ENCODE results near the gene ARHGAP5. TPM values are rescaled to one million over a fixed set of nuclear protein-coding genes. Genes with fewer than 3 reads are reported as not detected.
A peak's percentile ranks its signal among the peaks of the same experiment; 100 is the strongest.

ARHGAP5 gene
- total RNA-seq = 100 to 1,000 TPM; 110 to 133 TPM
- long read RNA-seq, full-length matches to known transcripts = 4 of 33 reads
- long read RNA-seq, partial matches to known transcripts = 24 of 33 reads
- long read RNA-seq, other reads (novel, unspliced or antisense) = 5 of 33 reads

GRCh38 chr14:32077081-32078022, at the start of gene ARHGAP5:
TSS of gene ARHGAP5 (plus strand) at chr14:32077304. CDS start at chr14:32090670, 13,366 bp downstream.
- intact Hi-C loops (cut with DNase I, micrococcal nuclease) = loop anchor here in 1 of 2 donors (5.0 to 10.0 kb wide), 3 partner anchors 125 to 397 kb away; partner anchors contain the start of genes RNU6-7 and RNU6-8
- DNase-seq (peak in 1 of 2 donors; percentile 56), ATAC-seq (peak; percentile 47)

GRCh38 chr14:32028599-32028998, 48.5 kb upstream of the ARHGAP5 start:
- ATAC-seq (no peak), DNase-seq (no peak)
- intact Hi-C loops (cut with DNase I, micrococcal nuclease) = no loop called here

GRCh38 chr14:32033543-32033942, 43.6 kb upstream of the ARHGAP5 start:
- DNase-seq = no peak
- intact Hi-C loops (cut with DNase I, micrococcal nuclease) = no loop called here
- ATAC-seq = no peak

- ATAC-seq = no peak
- intact Hi-C loops (cut with DNase I, micrococcal nuclease) = no loop called here
- DNase-seq = no peak
Measured at GRCh38 chr14:32038876-32039275, 38.2 kb upstream of the ARHGAP5 start.

GRCh38 chr14:32039401-32040030, 37.6 kb upstream of the ARHGAP5 start:
- ATAC-seq = no peak

GRCh38 chr14:32043624-32044023, 33.5 kb upstream of the ARHGAP5 start:
- ATAC-seq (no peak), DNase-seq (no peak)
- intact Hi-C loops (cut with DNase I, micrococcal nuclease) = no loop called here

More at GRCh38 chr14:32039401-32040030, 37.6 kb upstream of the ARHGAP5 start:
- intact Hi-C loops (cut with DNase I, micrococcal nuclease) = no loop called here
- DNase-seq = no peak

- intact Hi-C loops (cut with DNase I, micrococcal nuclease) = no loop called here
- DNase-seq (no peak), ATAC-seq (no peak)
Measured at GRCh38 chr14:32044454-32044853, 32.6 kb upstream of the ARHGAP5 start.

- ATAC-seq (no peak), DNase-seq (no peak)
- intact Hi-C loops (cut with DNase I, micrococcal nuclease) = no loop called here
Measured at GRCh38 chr14:32047791-32048190, 29.3 kb upstream of the ARHGAP5 start.

GRCh38 chr14:32049361-32050088, 27.6 kb upstream of the ARHGAP5 start:
- DNase-seq = no peak
- intact Hi-C loops (cut with DNase I, micrococcal nuclease) = no loop called here
- ATAC-seq = no peak

GRCh38 chr14:32050878-32051277, 26.2 kb upstream of the ARHGAP5 start:
- intact Hi-C loops (cut with DNase I, micrococcal nuclease) = no loop called here
- no peak for ATAC-seq
- DNase-seq = no peak

- no peak for ATAC-seq
- intact Hi-C loops (cut with DNase I, micrococcal nuclease) = no loop called here
- no peak for DNase-seq
Measured at GRCh38 chr14:32054536-32054935, 22.6 kb upstream of the ARHGAP5 start.

- intact Hi-C loops (cut with DNase I, micrococcal nuclease) = no loop called here
- DNase-seq (no peak), ATAC-seq (no peak)
Measured at GRCh38 chr14:32055175-32055574, 21.9 kb upstream of the ARHGAP5 start.

GRCh38 chr14:32059702-32060101, 17.4 kb upstream of the ARHGAP5 start:
- intact Hi-C loops (cut with DNase I, micrococcal nuclease) = no loop called here
- no peak for ATAC-seq
- no peak for DNase-seq

GRCh38 chr14:32064931-32065330, 12.2 kb upstream of the ARHGAP5 start:
- no peak for ATAC-seq
- intact Hi-C loops (cut with DNase I, micrococcal nuclease) = no loop called here
- DNase-seq = no peak

GRCh38 chr14:32068708-32069107, 8.4 kb upstream of the ARHGAP5 start:
- DNase-seq (no peak), ATAC-seq (no peak)
- intact Hi-C loops (cut with DNase I, micrococcal nuclease) = no loop called here

- ATAC-seq (no peak), DNase-seq (no peak)
- intact Hi-C loops (cut with DNase I, micrococcal nuclease) = loop anchor here in 1 of 2 donors (5.0 to 10.0 kb wide), 3 partner anchors 135 to 405 kb away; no protein-coding TSS in a partner anchor
Measured at GRCh38 chr14:32070282-32070681, 6.8 kb upstream of the ARHGAP5 start.

GRCh38 chr14:32072676-32073075, 4.4 kb upstream of the ARHGAP5 start:
- no peak for ATAC-seq
- intact Hi-C loops (cut with DNase I, micrococcal nuclease) = loop anchor here in 1 of 2 donors (5.0 to 10.0 kb wide), 3 partner anchors 138 to 402 kb away; no protein-coding TSS in a partner anchor
- DNase-seq = no peak

- DNase-seq (peak; percentile 24 to 30), ATAC-seq (no peak)
Measured at GRCh38 chr14:32073537-32074189, 3.4 kb upstream of the ARHGAP5 start.

More at GRCh38 chr14:32073537-32074189, 3.4 kb upstream of the ARHGAP5 start:
- intact Hi-C loops (cut with DNase I, micrococcal nuclease) = loop anchor here in 1 of 2 donors (5.0 to 10.0 kb wide), 3 partner anchors 139 to 401 kb away; no protein-coding TSS in a partner anchor

All from left colon (tissue), 2 donors.